OCI-LY7 (cell line): ENCODE measurements around the gene MACO1. TPM values are rescaled to one million over a fixed set of nuclear protein-coding genes. Genes with fewer than 3 reads are reported as not detected.
A peak's percentile ranks its signal among the peaks of the same experiment; 100 is the strongest.

ENCODE experiments used
- BruUV-seq: library from RNA; stranded (reverse); fragments of 400-500 nt; replicated peaks from 2 replicates; lab custom pipeline; 2021; lab: Mats Ljungman, UMichigan
- CTCF ChIA-PET: fragments of 300-600 bp; sonication (Branson Sonifier 250); formaldehyde crosslinking; loops from one replicate; lab custom pipeline; 2022; ENCODE audit warnings: antibody characterized with exemption; ENCODE audit not compliant: unreplicated experiment; lab: Charles Lee
- POLR2A ChIA-PET: fragments of 300-600 bp; sonication (Branson Sonifier 250); formaldehyde crosslinking; loops from one replicate; lab custom pipeline; 2022; ENCODE audit warnings: antibody characterized with exemption; lab: Charles Lee
- DNase-seq: peaks from one replicate; pipeline ENCODE4 v3.0.0-alpha.2; 2015; ENCODE audit warnings: low spot score
- H2AFZ ChIP-seq: fragments of 200-600 bp; sonication (generic), shearing (Covaris generic); 2 replicates; pipeline ENCODE4 v1.6.1; 2014; ENCODE audit warnings: mild to moderate bottlenecking, antibody characterized with exemption, low read length, moderate library complexity
- H3K27ac ChIP-seq: fragments of 200-600 bp; sonication (generic); 2 replicates; pipeline ENCODE4 v1.5.1; 2014; ENCODE audit warnings: mixed run types, low read depth, mild to moderate bottlenecking, moderate library complexity, low read length, inconsistent platforms; ENCODE audit not compliant: poor library complexity, severe bottlenecking
- H3K36me3 ChIP-seq: fragments of 200-600 bp; sonication (generic); 2 replicates; pipeline ENCODE4 v1.6.1; 2014; ENCODE audit warnings: mild to moderate bottlenecking, antibody characterized with exemption, low read length, moderate library complexity, mixed read lengths; ENCODE audit not compliant: insufficient read depth
- H3K4me1 ChIP-seq: fragments of 200-600 bp; sonication (generic); 2 replicates; pipeline ENCODE4 v1.5.1; 2014; ENCODE audit warnings: mild to moderate bottlenecking, low read length; ENCODE audit not compliant: insufficient read depth, poor library complexity, severe bottlenecking
- H3K4me2 ChIP-seq: fragments of 200-600 bp; sonication (generic); 2 replicates; pipeline ENCODE4 v1.6.1; 2014; ENCODE audit warnings: mild to moderate bottlenecking, low read length
- H3K4me3 ChIP-seq: fragments of 200-600 bp; sonication (generic); 2 replicates; pipeline ENCODE4 v1.5.1; 2014; ENCODE audit warnings: mild to moderate bottlenecking, low read depth, low read length; ENCODE audit not compliant: poor library complexity, severe bottlenecking
- H3K79me2 ChIP-seq: fragments of 200-600 bp; sonication (generic); 2 replicates; pipeline ENCODE4 v1.6.1; 2016; ENCODE audit warnings: low read depth, mild to moderate bottlenecking, low read length, moderate library complexity, mixed read lengths; ENCODE audit not compliant: insufficient read depth
- H3K9me2 ChIP-seq: fragments of 200-600 bp; sonication (generic); 2 replicates; pipeline ENCODE4 v1.6.1; 2016; ENCODE audit warnings: mild to moderate bottlenecking, low read length, mixed read lengths; ENCODE audit not compliant: insufficient read depth
- H3K9me3 ChIP-seq: fragments of 200-600 bp; sonication (generic); 2 replicates; pipeline ENCODE4 v1.6.1; 2014; ENCODE audit warnings: mild to moderate bottlenecking, mixed run types, low read length, mixed read lengths
- H4K20me1 ChIP-seq: fragments of 200-600 bp; sonication (generic); 2 replicates; pipeline ENCODE4 v1.6.1; 2014; ENCODE audit warnings: mild to moderate bottlenecking, antibody characterized with exemption, low read length, moderate library complexity, mixed read lengths; ENCODE audit not compliant: insufficient read depth
- CTCF ChIP-seq: fragments of 200-600 bp; sonication (generic); conservative IDR thresholded peaks from 2 replicates; pipeline ENCODE4 v1.5.1; 2014; ENCODE audit warnings: mild to moderate bottlenecking, antibody characterized with exemption, low read length, moderate library complexity, mixed read lengths
- EZH2phosphoT487 ChIP-seq: fragments of 200-600 bp; sonication (generic); IDR thresholded peaks from 2 replicates; pipeline ENCODE4 v1.6.1; 2018; ENCODE audit warnings: low read depth, borderline replicate concordance, mild to moderate bottlenecking, mixed run types, antibody characterized with exemption, low read length, moderate library complexity, mixed read lengths
- intact Hi-C: fragments of 100-400 bp; cut with micrococcal nuclease; formaldehyde crosslinking; loops from one replicate; pipeline ENCODE4 v1.10.0; 2022; ENCODE audit not compliant: unreplicated experiment
- total RNA-seq, 2 experiments: library from RNA; depleted of rRNA in 1 of 2; stranded (reverse); fragments of >200 nt in 1 of 2; shearing (Covaris generic) in 1 of 2; gene quantifications; 2 replicates each; pipeline ENCODE4 v1.2.3, GENCODE V29; 2014 to 2022

MACO1 gene
- total RNA-seq, 2 experiments from 2014 or later: 11.8 to 18.6 TPM

- no peaks in the 10 kb centered on the region for H3K9me3 ChIP-seq
- POLR2A ChIA-PET: interaction anchor here (0.6 kb wide), 1 partner anchor 329 kb away, joined by 3 read pairs; no protein-coding TSS in a partner anchor
- TF ChIP-seq CTCF (0 out of 2 replicates have a peak, but pooled peaks have one; percentile 31), EZH2phosphoT487 (no peak)
- H4K20me1 ChIP-seq: no peaks in the 10 kb centered on the region
- peaks cover 4% of the 10 kb centered on the region for H3K4me1 ChIP-seq
- no peaks in the 10 kb centered on the region for H3K9me2 ChIP-seq
- no peaks in the 10 kb centered on the region for H3K36me3 ChIP-seq
- no TSS peak for BruUV-seq
- no peak overlapping the region for H2AFZ ChIP-seq
- no peak overlapping the region for H3K27ac ChIP-seq
- CTCF ChIA-PET: no interaction called here
- no peak overlapping the region for H3K4me3 ChIP-seq
- no peak overlapping the region for H3K4me2 ChIP-seq
- DNase-seq: no peak
- intact Hi-C loops: no loop called here
- no peaks in the 10 kb centered on the region for H3K79me2 ChIP-seq
Measured at GRCh38 chr1:25517476-25518394, 87.0 kb downstream of the MACO1 start.

GRCh38 chr1:25519624-25520023, 88.9 kb downstream of the MACO1 start:
- Histone ChIP-seq H3K4me2 (no peak overlapping the region), H3K36me3 (no peaks in the 10 kb centered on the region), H2AFZ (no peak overlapping the region), H3K27ac (no peak overlapping the region), H3K9me2 (no peaks in the 10 kb centered on the region), H3K79me2 (no peaks in the 10 kb centered on the region), H3K9me3 (no peaks in the 10 kb centered on the region), H3K4me1 (peaks cover 4% of the 10 kb centered on the region), H4K20me1 (no peaks in the 10 kb centered on the region), H3K4me3 (no peak overlapping the region)
- POLR2A ChIA-PET: interaction anchor here (0.7 kb wide), 1 partner anchor 286 kb away, joined by 3 read pairs; no protein-coding TSS in a partner anchor
- DNase-seq: no peak
- TF ChIP-seq CTCF: no peak
- TF ChIP-seq EZH2phosphoT487: no peak
- BruUV-seq: no TSS peak
- intact Hi-C loops: loop anchor here (1.0 to 5.0 kb wide), 3 partner anchors 15 to 293 kb away; no protein-coding TSS in a partner anchor
- CTCF ChIA-PET: interaction anchor here (0.6 to 1.7 kb wide), 2 partner anchors 290 to 1369 kb away, joined by 3 to 5 read pairs; no protein-coding TSS in a partner anchor
